OCI-LY3 (cell line): ENCODE data around the gene HSBP1L1.

ENCODE experiments used
- EZH2phosphoT487 ChIP-seq: fragments of 200-600 bp; shearing (Covaris generic); IDR thresholded peaks from 2 replicates; pipeline ENCODE4 v1.6.1; 2018; ENCODE audit warnings: antibody characterized with exemption, mixed run types, low read depth
- TF ChIP-seq, protein P1 (sequence below): fragments of 200-600, 300-600 bp; sonication (generic); IDR thresholded peaks from 2 replicates; pipeline ENCODE4 v1.5.1; 2014; ENCODE audit warnings: antibody characterized with exemption, low read length, low read depth

DNA sequence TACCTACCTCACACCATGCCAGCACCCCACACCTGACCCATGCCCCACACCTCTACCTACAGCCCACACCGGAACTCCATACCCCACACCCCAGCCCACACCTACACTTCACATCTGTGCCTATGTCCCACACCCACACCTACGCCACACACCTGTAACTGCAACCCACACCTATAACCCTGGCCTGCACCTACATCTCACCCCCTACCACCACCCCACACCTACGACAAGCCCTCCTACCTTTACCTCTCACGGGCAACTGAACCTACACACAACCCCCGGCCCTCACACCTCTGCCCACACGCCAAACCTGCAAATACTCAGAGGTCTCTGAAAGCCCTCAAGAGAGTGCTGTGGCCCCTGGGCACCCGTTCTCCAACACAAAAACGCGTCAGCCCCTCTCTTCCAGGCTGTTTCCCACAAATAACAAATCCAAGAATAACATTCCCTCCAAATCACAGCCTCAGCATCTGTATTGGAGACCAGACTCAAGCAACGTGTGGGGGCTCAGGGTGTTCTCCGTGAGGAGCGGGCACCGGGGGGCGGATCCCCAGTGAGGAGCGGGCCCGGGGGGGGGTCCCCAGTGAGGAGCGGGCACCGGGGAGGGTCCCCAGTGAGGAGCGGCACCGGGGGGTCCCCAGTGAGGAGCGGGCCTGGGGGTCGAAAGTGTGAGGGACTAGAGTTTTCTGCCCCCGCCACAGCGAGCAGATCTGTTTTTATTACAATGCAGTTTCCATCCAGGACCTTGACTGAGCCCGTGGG is 46.4 kb upstream of the HSBP1L1 start:
- TF ChIP-seq, protein P1, sequence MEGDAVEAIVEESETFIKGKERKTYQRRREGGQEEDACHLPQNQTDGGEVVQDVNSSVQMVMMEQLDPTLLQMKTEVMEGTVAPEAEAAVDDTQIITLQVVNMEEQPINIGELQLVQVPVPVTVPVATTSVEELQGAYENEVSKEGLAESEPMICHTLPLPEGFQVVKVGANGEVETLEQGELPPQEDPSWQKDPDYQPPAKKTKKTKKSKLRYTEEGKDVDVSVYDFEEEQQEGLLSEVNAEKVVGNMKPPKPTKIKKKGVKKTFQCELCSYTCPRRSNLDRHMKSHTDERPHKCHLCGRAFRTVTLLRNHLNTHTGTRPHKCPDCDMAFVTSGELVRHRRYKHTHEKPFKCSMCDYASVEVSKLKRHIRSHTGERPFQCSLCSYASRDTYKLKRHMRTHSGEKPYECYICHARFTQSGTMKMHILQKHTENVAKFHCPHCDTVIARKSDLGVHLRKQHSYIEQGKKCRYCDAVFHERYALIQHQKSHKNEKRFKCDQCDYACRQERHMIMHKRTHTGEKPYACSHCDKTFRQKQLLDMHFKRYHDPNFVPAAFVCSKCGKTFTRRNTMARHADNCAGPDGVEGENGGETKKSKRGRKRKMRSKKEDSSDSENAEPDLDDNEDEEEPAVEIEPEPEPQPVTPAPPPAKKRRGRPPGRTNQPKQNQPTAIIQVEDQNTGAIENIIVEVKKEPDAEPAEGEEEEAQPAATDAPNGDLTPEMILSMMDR = no peak
- no peak for TF ChIP-seq EZH2phosphoT487
